K562 (cell line): Measurements from ENCODE around the gene ZNF565. TPM values are rescaled to one million over a fixed set of nuclear protein-coding genes. Genes with fewer than 3 reads are reported as not detected.
A peak's percentile ranks its signal among the peaks of the same experiment; 100 is the strongest.

Experiments used
- BRD4 ChIP-seq: fragments of 200-600 bp; sonication (generic); IDR thresholded peaks from 2 replicates; pipeline ENCODE4 v1.6.1; 2017; ENCODE audit warnings: inconsistent platforms
- CBFB ChIP-seq: sonication (generic); formaldehyde crosslinking; IDR thresholded peaks from 2 replicates; pipeline ENCODE4 v1.4.0; 2020; ENCODE audit warnings: mild to moderate bottlenecking, missing genetic modification reagents
- ESRRB ChIP-seq: fragments of 250-450 bp; sonication (Bioruptor Pico); IDR thresholded peaks from 2 replicates; pipeline ENCODE4 v1.5.0; 2020; ENCODE audit warnings: mild to moderate bottlenecking, moderate library complexity, borderline replicate concordance
- HBP1 ChIP-seq: fragments of 450-650 bp; formaldehyde crosslinking; IDR thresholded peaks from 2 replicates; pipeline ENCODE4 v1.4.0; 2022; ENCODE audit warnings: missing genetic modification characterization
- HDAC3 ChIP-seq: fragments of 450-650 bp; IDR thresholded peaks from 2 replicates; pipeline ENCODE4 v1.6.1; 2018; ENCODE audit warnings: borderline replicate concordance, mild to moderate bottlenecking, moderate library complexity; ENCODE audit not compliant: partially characterized antibody
- HOXB6 ChIP-seq: fragments of 250-450 bp; sonication (Bioruptor Pico); IDR thresholded peaks from 2 replicates; pipeline ENCODE4 v1.5.1; 2022; ENCODE audit warnings: mild to moderate bottlenecking, borderline replicate concordance
- ILK ChIP-seq: fragments of 450-650 bp; IDR thresholded peaks from 2 replicates; pipeline ENCODE4 v1.6.1; 2016; ENCODE audit warnings: missing genetic modification characterization, low read depth, mild to moderate bottlenecking, missing compliant biosample characterization, moderate library complexity, borderline replicate concordance
- KDM1A ChIP-seq, 2 experiments: fragments of 450-650 bp; IDR thresholded peaks; 2 replicates each; pipeline ENCODE4 v1.6.1; 2016; ENCODE audit warnings: mild to moderate bottlenecking in 2 of 2
- MAFG ChIP-seq: fragments of 450-650 bp; conservative IDR thresholded peaks from 2 replicates; pipeline ENCODE4 v1.6.1; 2016; ENCODE audit warnings: missing genetic modification characterization, missing compliant biosample characterization
- MAZ ChIP-seq, 2 experiments: fragments of 450-650 bp in 1 of 2; sonication (generic) in 1 of 2; formaldehyde crosslinking; IDR thresholded peaks in 1 of 2; conservative IDR thresholded peaks in 1 of 2; 2 replicates each; pipeline versions ENCODE4 v1.4.0 to v1.5.0; 2020; ENCODE audit warnings: mild to moderate bottlenecking in 1 of 2, missing genetic modification reagents in 1 of 2
- NCOA1 ChIP-seq: fragments of 450-650 bp; IDR thresholded peaks from 2 replicates; pipeline ENCODE4 v1.6.1; 2016; ENCODE audit warnings: low read depth
- POLR2H ChIP-seq: IDR thresholded peaks from 2 replicates; pipeline ENCODE4 v1.6.1; 2016; ENCODE audit warnings: missing genetic modification characterization, low read depth, mild to moderate bottlenecking, control low read depth, missing compliant biosample characterization, moderate library complexity
- PRPF4 ChIP-seq: fragments of 200-400 bp; formaldehyde crosslinking; IDR thresholded peaks from one replicate; pipeline ENCODE4 v1.6.1; 2017; ENCODE audit warnings: low read length, low read depth, mild to moderate bottlenecking; ENCODE audit not compliant: insufficient read depth, poor library complexity, severe bottlenecking
- TCFL5 ChIP-seq: fragments of 250-450 bp; sonication (Bioruptor Pico); conservative IDR thresholded peaks from 2 replicates; pipeline ENCODE4 v1.6.1; 2021; ENCODE audit warnings: mild to moderate bottlenecking, moderate library complexity, matching md5 sums
- U2AF2 ChIP-seq: fragments of 200-400 bp; formaldehyde crosslinking; optimal IDR thresholded peaks from 2 replicates; pipeline ENCODE3; 2017; ENCODE audit warnings: low read depth, mild to moderate bottlenecking, low read length
- ZEB2 ChIP-seq: fragments of 450-650 bp; IDR thresholded peaks from 2 replicates; pipeline ENCODE4 v1.6.1; 2016
- ZFP30 ChIP-seq: fragments of 250-450 bp; sonication (Bioruptor Pico); IDR thresholded peaks from 2 replicates; pipeline ENCODE4 v1.8.0; 2022; ENCODE audit warnings: moderate library complexity, mild to moderate bottlenecking, inconsistent platforms, borderline replicate concordance
- ZNF224 ChIP-seq: sonication (generic); formaldehyde crosslinking; IDR thresholded peaks from 2 replicates; pipeline ENCODE4 v1.8.0; 2022; ENCODE audit warnings: mild to moderate bottlenecking, missing genetic modification reagents
- ZNF696 ChIP-seq: fragments of 250-450 bp; sonication (Bioruptor Pico); conservative IDR thresholded peaks from 2 replicates; pipeline ENCODE4 v1.4.0; 2020; ENCODE audit warnings: mild to moderate bottlenecking, moderate library complexity
- polyA plus RNA-seq, 8 experiments: library from polyadenylated mRNA; depleted of rRNA in 4 of 8; stranded (reverse) in 5 of 8; unstranded in 3 of 8; fragments of >200 nt; fragmentation: Nextera tagmentation in 2 of 8; fragmentation: Illumina TruSeq in 1 of 8; extraction: Ambion mirVana in 2 of 8; extraction: Trizol in 1 of 8; gene quantifications; 2 replicates each; pipeline versions ENCODE4 v1.2.1 to v1.2.3, GENCODE V29; 2011 to 2014; ENCODE audit warnings: inconsistent platforms in 1 of 8, missing spikeins in 1 of 8
- total RNA-seq, 7 experiments: library from RNA; depleted of rRNA in 6 of 7; stranded (reverse); fragments of >200 nt in 6 of 7; fragmentation: Illumina TruSeq in 2 of 7; extraction: Trizol in 2 of 7; gene quantifications; 2 replicates each; pipeline versions ENCODE4 v1.2.1 to v1.2.3, GENCODE V29; 2011 to 2021; ENCODE audit warnings: low replicate concordance in 1 of 7
- TF ChIP-seq, protein P1 (sequence below): fragments of 250-450 bp; sonication (Bioruptor Pico); IDR thresholded peaks from 2 replicates; pipeline ENCODE4 v1.5.0; 2022; ENCODE audit warnings: mild to moderate bottlenecking
- TF ChIP-seq, protein P2 (sequence below): fragments of 450-650 bp; IDR thresholded peaks from 2 replicates; pipeline ENCODE4 v1.6.1; 2016; ENCODE audit warnings: missing biosample characterization, missing genetic modification characterization
- TF ChIP-seq, protein P3 (sequence below): fragments of 450-650 bp; IDR thresholded peaks from 2 replicates; pipeline ENCODE4 v1.7.0; 2016; ENCODE audit warnings: borderline replicate concordance

Gene ZNF565
- total and polyA plus RNA-seq, 9 of the 15 experiments (the other 6 are each of a cell fraction or from before 2014, with no cell fraction given): 1.3 to 3.2 (median 2.6) TPM

- TF ChIP-seq, protein P1, sequence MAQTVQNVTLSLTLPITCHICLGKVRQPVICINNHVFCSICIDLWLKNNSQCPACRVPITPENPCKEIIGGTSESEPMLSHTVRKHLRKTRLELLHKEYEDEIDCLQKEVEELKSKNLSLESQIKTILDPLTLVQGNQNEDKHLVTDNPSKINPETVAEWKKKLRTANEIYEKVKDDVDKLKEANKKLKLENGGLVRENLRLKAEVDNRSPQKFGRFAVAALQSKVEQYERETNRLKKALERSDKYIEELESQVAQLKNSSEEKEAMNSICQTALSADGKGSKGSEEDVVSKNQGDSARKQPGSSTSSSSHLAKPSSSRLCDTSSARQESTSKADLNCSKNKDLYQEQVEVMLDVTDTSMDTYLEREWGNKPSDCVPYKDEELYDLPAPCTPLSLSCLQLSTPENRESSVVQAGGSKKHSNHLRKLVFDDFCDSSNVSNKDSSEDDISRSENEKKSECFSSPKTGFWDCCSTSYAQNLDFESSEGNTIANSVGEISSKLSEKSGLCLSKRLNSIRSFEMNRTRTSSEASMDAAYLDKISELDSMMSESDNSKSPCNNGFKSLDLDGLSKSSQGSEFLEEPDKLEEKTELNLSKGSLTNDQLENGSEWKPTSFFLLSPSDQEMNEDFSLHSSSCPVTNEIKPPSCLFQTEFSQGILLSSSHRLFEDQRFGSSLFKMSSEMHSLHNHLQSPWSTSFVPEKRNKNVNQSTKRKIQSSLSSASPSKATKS (CRISPR knock-in tag): no peak
- no peak for TF ChIP-seq NCOA1
- no peak for TF ChIP-seq U2AF2
- no peak for TF ChIP-seq KDM1A (IDR thresholded peaks at IDR 0.05)
- no peak; the same call in 1 of the 2 replicates for TF ChIP-seq ZNF224 (CRISPR knock-in tag)
- TF ChIP-seq HBP1 (CRISPR knock-in tag): peak; percentile 82
- TF ChIP-seq, protein P2, sequence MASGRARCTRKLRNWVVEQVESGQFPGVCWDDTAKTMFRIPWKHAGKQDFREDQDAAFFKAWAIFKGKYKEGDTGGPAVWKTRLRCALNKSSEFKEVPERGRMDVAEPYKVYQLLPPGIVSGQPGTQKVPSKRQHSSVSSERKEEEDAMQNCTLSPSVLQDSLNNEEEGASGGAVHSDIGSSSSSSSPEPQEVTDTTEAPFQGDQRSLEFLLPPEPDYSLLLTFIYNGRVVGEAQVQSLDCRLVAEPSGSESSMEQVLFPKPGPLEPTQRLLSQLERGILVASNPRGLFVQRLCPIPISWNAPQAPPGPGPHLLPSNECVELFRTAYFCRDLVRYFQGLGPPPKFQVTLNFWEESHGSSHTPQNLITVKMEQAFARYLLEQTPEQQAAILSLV (tag): no peak
- TF ChIP-seq POLR2H: peak; percentile 68
- no peak for TF ChIP-seq PRPF4
- TF ChIP-seq CBFB (CRISPR knock-in tag): no peak
- TF ChIP-seq HDAC3: no peak
- TF ChIP-seq ZFP30: no peak
- TF ChIP-seq BRD4: peak; percentile 95
- TF ChIP-seq MAFG: no peak
- no peak for TF ChIP-seq ILK (tag)
- TF ChIP-seq ZEB2: peak; percentile 69; the same call in 1 of the 2 replicates
- no peak; a peak in 1 of 4 replicates for TF ChIP-seq MAZ (CRISPR knock-in tag; conservative IDR thresholded peaks at IDR 0.05 in 1 of 2, IDR thresholded peaks at IDR 0.05 in 1 of 2)
- TF ChIP-seq, protein P3, sequence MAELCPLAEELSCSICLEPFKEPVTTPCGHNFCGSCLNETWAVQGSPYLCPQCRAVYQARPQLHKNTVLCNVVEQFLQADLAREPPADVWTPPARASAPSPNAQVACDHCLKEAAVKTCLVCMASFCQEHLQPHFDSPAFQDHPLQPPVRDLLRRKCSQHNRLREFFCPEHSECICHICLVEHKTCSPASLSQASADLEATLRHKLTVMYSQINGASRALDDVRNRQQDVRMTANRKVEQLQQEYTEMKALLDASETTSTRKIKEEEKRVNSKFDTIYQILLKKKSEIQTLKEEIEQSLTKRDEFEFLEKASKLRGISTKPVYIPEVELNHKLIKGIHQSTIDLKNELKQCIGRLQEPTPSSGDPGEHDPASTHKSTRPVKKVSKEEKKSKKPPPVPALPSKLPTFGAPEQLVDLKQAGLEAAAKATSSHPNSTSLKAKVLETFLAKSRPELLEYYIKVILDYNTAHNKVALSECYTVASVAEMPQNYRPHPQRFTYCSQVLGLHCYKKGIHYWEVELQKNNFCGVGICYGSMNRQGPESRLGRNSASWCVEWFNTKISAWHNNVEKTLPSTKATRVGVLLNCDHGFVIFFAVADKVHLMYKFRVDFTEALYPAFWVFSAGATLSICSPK: no peak; the same call in 1 of the 2 replicates
- TF ChIP-seq ESRRB: no peak
- TF ChIP-seq HOXB6 (CRISPR knock-in tag): no peak
- TF ChIP-seq ZNF696: no peak
- TF ChIP-seq TCFL5 (CRISPR knock-in tag): no peak
Measured at GRCh38 chr19:36215276-36216123, 1.0 kb upstream of the ZNF565 start (continued).
